B cell (primary cell): Measurements from ENCODE around the gene ZNF763.
"Not testable (repeated sequence)": the region's sequence is repeated elsewhere in the genome, so short reads cannot be mapped to it uniquely, and the experiment has no call there.

ENCODE experiments used
- CTCF ChIP-seq: fragments of 200-600 bp; IDR thresholded peaks from one replicate; pipeline ENCODE4 v1.8.0; 2022; ENCODE audit warnings: antibody characterized with exemption, mild to moderate bottlenecking
- EZH2 ChIP-seq: IDR thresholded peaks from 2 replicates; pipeline ENCODE4 v1.6.1; 2012; ENCODE audit warnings: borderline replicate concordance, low read depth, mild to moderate bottlenecking, moderate library complexity, low read length; ENCODE audit not compliant: insufficient read depth, poor library complexity, severe bottlenecking

DNA sequence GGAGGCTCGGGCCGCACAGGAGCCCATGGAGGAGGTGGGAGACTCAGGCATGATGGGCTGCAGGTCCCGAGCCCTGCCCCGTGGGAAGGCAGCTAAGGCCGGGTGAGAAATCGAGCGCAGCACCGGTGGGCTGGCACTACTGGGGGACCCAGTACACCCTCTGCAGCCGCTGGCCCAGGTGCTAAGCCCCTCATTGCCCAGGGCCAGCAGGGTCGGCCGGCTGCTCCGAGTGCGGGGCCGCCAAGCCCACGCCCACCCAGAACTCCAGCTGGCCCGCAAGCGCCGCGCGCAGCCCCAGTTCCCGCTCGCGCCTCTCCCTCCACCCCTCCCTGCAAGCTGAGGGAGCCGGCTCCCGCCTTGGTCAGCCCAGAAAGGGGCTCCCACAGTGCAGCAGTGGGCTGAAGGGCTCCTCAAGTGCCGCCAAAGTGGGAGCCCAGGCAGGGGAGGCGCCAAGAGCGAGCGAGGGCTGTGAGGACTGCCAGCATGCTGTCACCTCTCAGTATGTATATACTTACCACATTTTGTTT lies 23.4 kb upstream of the ZNF763 start:
- not testable (repeated sequence) for TF ChIP-seq CTCF, EZH2
